PC-9 (cell line): ENCODE results near the gene DNAI2. TPM values are rescaled to one million over a fixed set of nuclear protein-coding genes. Genes with fewer than 3 reads are reported as not detected.

ENCODE experiments used
- BruUV-seq: library from RNA; stranded (reverse); fragments of 400-500 nt; replicated peaks from 2 replicates; lab custom pipeline; 2021; lab: Mats Ljungman, UMichigan
- CTCF ChIA-PET: fragments of 300-600 bp; sonication (Branson Sonifier 250); formaldehyde crosslinking; loops from one replicate; lab custom pipeline; 2022; ENCODE audit warnings: antibody characterized with exemption; lab: Charles Lee
- POLR2A ChIA-PET: fragments of 300-600 bp; sonication (Branson Sonifier 250); formaldehyde crosslinking; loops from one replicate; lab custom pipeline; 2022; ENCODE audit warnings: antibody characterized with exemption; ENCODE audit not compliant: unreplicated experiment; lab: Charles Lee
- DNase-seq, 2 experiments: peaks; one replicate each; pipeline versions ENCODE4 v3.0.0 to v3.0.0-alpha.2; 2015 to 2022; ENCODE audit warnings: mixed read lengths in 1 of 2
- H2AFZ ChIP-seq: fragments of 200-600 bp; sonication (generic); 2 replicates; pipeline ENCODE4 v1.8.1; 2017; ENCODE audit warnings: antibody characterized with exemption
- H3F3A ChIP-seq: fragments of 200-600 bp; sonication (generic); 2 replicates; pipeline ENCODE4 v1.8.1; 2017; ENCODE audit warnings: antibody characterized with exemption, mild to moderate bottlenecking, low read depth; ENCODE audit not compliant: insufficient read depth
- H3K27ac ChIP-seq: fragments of 200-600 bp; sonication (generic); 2 replicates; pipeline ENCODE4 v1.6.1; 2016; ENCODE audit warnings: mixed run types
- H3K27me3 ChIP-seq: fragments of 200-600 bp; sonication (generic); 2 replicates; pipeline ENCODE4 v1.6.1; 2016; ENCODE audit warnings: low read depth, mixed run types; ENCODE audit not compliant: insufficient read depth
- H3K36me3 ChIP-seq: fragments of 200-600 bp; sonication (generic); 2 replicates; pipeline ENCODE4 v1.6.1; 2016; ENCODE audit warnings: low read depth, mixed run types
- H3K4me1 ChIP-seq: fragments of 200-600 bp; sonication (generic); replicated peaks from 2 replicates; pipeline ENCODE4 v1.6.1; 2016; ENCODE audit warnings: mixed run types; ENCODE audit not compliant: insufficient read depth
- H3K4me2 ChIP-seq: fragments of 200-600 bp; sonication (generic); 2 replicates; pipeline ENCODE4 v1.6.1; 2017; ENCODE audit warnings: mixed run types
- H3K4me3 ChIP-seq: fragments of 200-600 bp; sonication (generic); 2 replicates; pipeline ENCODE4 v1.6.1; 2016; ENCODE audit warnings: mixed run types
- H3K79me2 ChIP-seq: fragments of 200-600 bp; sonication (generic); 2 replicates; pipeline ENCODE4 v1.6.1; 2017; ENCODE audit warnings: low read depth, mixed run types
- H3K9me2 ChIP-seq: fragments of 200-600 bp; sonication (generic); 2 replicates; pipeline ENCODE4 v1.8.1; 2017; ENCODE audit warnings: mild to moderate bottlenecking; ENCODE audit not compliant: insufficient read depth
- H3K9me3 ChIP-seq: fragments of 200-600 bp; sonication (generic); 2 replicates; pipeline ENCODE4 v1.8.1; 2016; ENCODE audit warnings: low read depth; ENCODE audit not compliant: insufficient read depth
- H4K20me1 ChIP-seq: fragments of 200-600 bp; sonication (generic); 2 replicates; pipeline ENCODE4 v1.8.1; 2017; ENCODE audit not compliant: insufficient read depth
- CTCF ChIP-seq: fragments of 200-600 bp; sonication (generic); conservative IDR thresholded peaks from 2 replicates; pipeline ENCODE4 v1.6.1; 2017; ENCODE audit warnings: mixed run types, antibody characterized with exemption, mild to moderate bottlenecking, moderate library complexity
- EZH2 ChIP-seq: fragments of 200-600 bp; sonication (generic); IDR thresholded peaks from 2 replicates; pipeline ENCODE4 v1.8.0; 2017; ENCODE audit warnings: antibody characterized with exemption, low read depth
- intact Hi-C: fragments of 100-400 bp; cut with micrococcal nuclease; formaldehyde crosslinking; loops from one replicate; pipeline ENCODE4 v1.10.0; 2022; ENCODE audit not compliant: unreplicated experiment
- total RNA-seq: library from RNA; stranded (reverse); gene quantifications from 2 replicates; pipeline ENCODE4 v1.2.3, GENCODE V29; 2021

Gene DNAI2
- total RNA-seq, 1 experiment from 2014 or later = not detected

- no TSS peak for BruUV-seq
- H3K79me2 ChIP-seq = no peaks in the 10 kb centered on the region
- no peaks in the 10 kb centered on the region for H3K9me2 ChIP-seq
- no peaks in the 10 kb centered on the region for H3K4me1 ChIP-seq
- ChIA-PET POLR2A (interaction anchor here (0.6 kb wide), 1 partner anchor 814 kb away, joined by 3 read pairs; no protein-coding TSS in a partner anchor), CTCF (interaction anchor here (0.7 kb wide), 1 partner anchor 743 kb away, joined by 4 read pairs; no protein-coding TSS in a partner anchor)
- H4K20me1 ChIP-seq = no peaks in the 10 kb centered on the region
- no peak for TF ChIP-seq EZH2
- no peak for TF ChIP-seq CTCF
- H3K36me3 ChIP-seq = no peaks in the 10 kb centered on the region
- no peak for DNase-seq
- peaks cover 92% of the 10 kb centered on the region for H3K27me3 ChIP-seq
- H2AFZ ChIP-seq = no peak overlapping the region
- H3K27ac ChIP-seq = no peak overlapping the region
- H3F3A ChIP-seq = no peaks in the 10 kb centered on the region
- H3K4me3 ChIP-seq = no peak overlapping the region
- H3K4me2 ChIP-seq = no peak overlapping the region
- H3K9me3 ChIP-seq = no peaks in the 10 kb centered on the region
- intact Hi-C loops = no loop called here
Measured at GRCh38 chr17:74245145-74245831, 28.7 kb upstream of the DNAI2 start.

DNA sequence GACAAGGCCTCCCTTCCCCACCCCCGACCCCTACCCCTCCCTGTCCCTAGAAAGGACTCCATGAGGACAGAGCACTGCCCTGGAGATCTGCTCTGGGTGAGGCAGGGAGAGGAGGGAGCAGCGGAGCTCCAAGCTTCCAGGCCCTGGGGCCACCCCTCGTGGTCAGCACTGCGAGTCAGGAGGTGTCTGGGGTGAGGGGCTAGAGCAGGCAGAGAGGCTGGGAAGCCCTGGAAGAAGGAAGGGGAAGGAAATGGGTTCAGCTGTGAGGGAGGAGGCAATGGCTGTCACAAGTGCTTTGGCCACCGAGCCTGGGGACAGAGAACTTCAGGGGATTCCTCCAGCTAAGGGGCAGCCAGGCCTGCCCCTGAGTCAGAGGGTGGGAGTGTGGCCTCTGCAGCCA, 28.2 kb upstream of the DNAI2 start:
- no peak overlapping the region for H3K4me2 ChIP-seq
- no TSS peak for BruUV-seq
- H3K9me2 ChIP-seq = no peaks in the 10 kb centered on the region
- H3K27me3 ChIP-seq = peaks cover 92% of the 10 kb centered on the region
- no peak for DNase-seq
- H2AFZ ChIP-seq = no peak overlapping the region
- intact Hi-C loops = no loop called here
- H3K36me3 ChIP-seq = no peaks in the 10 kb centered on the region
- ChIA-PET CTCF (no interaction called here), POLR2A (interaction anchor here (0.6 kb wide), 2 partner anchors 815 to 886 kb away, joined by 3 to 7 read pairs; no protein-coding TSS in a partner anchor)
- H3K9me3 ChIP-seq = no peaks in the 10 kb centered on the region
- no peak overlapping the region for H3K27ac ChIP-seq
- no peak for TF ChIP-seq CTCF
- TF ChIP-seq EZH2 = no peak
- H4K20me1 ChIP-seq = no peaks in the 10 kb centered on the region; the same call in 1 of the 2 replicates
- H3K79me2 ChIP-seq = no peaks in the 10 kb centered on the region
- H3K4me3 ChIP-seq = no peak overlapping the region
- no peaks in the 10 kb centered on the region for H3F3A ChIP-seq
- no peaks in the 10 kb centered on the region for H3K4me1 ChIP-seq

DNA sequence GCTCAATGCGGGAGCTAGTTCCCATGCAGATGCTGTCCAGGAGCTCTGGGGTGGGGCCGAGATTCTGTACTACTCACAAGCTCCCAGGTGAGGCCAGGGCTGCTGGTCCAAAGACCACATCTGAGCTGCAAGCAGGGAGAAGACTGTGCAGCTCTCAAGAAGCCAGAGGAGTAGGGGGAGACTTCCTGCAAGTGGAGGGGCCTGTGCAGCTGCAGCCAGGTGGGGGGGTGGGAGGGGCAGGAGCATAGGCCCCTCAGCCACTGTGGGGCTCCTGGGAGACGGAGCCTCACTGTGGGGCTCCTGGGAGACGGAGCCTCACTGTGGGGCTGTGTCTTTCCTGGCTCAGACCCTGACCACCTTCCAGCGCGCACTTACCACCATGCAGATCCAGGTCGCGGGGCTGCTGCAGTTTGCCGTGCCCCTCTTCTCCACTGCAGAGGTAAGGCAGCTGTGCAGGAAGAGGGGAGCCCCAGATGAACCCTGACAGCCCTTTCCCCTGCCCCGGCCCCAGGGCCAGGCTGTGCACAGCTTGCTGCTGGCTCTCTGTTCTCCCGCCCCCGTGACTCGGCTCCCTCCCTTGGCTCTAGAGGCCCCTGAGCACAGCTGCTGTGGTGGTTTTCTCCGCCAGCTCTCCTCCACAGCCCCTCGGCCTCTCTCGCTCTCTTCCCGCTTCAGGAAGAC, 24.3 kb upstream of the DNAI2 start:
- Histone ChIP-seq H3K27me3 (peaks cover 92% of the 10 kb centered on the region), H3K79me2 (no peaks in the 10 kb centered on the region), H3K36me3 (no peaks in the 10 kb centered on the region), H3K9me3 (no peaks in the 10 kb centered on the region), H3K4me3 (no peak overlapping the region), H3K4me2 (no peak overlapping the region), H3K4me1 (no peaks in the 10 kb centered on the region), H4K20me1 (no peaks in the 10 kb centered on the region; the same call in 1 of the 2 replicates), H2AFZ (no peak overlapping the region), H3K27ac (no peak overlapping the region), H3F3A (no peaks in the 10 kb centered on the region), H3K9me2 (no peaks in the 10 kb centered on the region)
- TF ChIP-seq CTCF = no peak
- TF ChIP-seq EZH2 = no peak
- DNase-seq = no peak
- CTCF ChIA-PET = no interaction called here
- POLR2A ChIA-PET = no interaction called here
- intact Hi-C loops = no loop called here
- no TSS peak for BruUV-seq
